NCI-H345 (cell line): ENCODE results near the gene ADAMTS18.
"Not testable (repeated sequence)": the region's sequence is repeated elsewhere in the genome, so short reads cannot be mapped to it uniquely, and the experiment has no call there.

Source experiments
- DNase-seq: peaks from one replicate; lab custom pipeline; 2025; lab: John Stamatoyannopoulos, UW

The ADAMTS18 gene

GRCh38 chr16:77288222-77288621 is 146.6 kb downstream of the ADAMTS18 start:
- no peak for DNase-seq

DNA sequence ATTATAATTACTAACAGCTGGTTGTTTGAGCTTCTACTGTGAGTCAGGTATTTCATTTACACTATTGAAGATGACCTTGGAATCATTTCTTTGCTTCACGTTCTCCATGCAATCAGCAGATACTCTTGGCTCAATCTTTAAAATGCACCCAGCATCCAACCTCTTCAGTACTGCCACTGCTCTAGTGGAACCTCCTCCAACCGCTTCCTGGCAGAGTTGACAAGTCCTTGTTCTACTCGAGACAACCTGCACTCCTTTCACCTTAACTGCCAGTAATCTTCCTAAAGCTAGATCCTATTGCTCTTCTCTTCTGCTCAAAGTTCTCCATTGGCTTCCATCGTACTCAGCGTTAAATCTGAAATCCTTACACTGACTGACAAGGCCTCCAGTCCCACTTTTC is 149.2 kb downstream of the ADAMTS18 start:
- DNase-seq, result no peak

GRCh38 chr16:77282345-77282744 is 152.5 kb downstream of the ADAMTS18 start:
- no peak for DNase-seq

DNA sequence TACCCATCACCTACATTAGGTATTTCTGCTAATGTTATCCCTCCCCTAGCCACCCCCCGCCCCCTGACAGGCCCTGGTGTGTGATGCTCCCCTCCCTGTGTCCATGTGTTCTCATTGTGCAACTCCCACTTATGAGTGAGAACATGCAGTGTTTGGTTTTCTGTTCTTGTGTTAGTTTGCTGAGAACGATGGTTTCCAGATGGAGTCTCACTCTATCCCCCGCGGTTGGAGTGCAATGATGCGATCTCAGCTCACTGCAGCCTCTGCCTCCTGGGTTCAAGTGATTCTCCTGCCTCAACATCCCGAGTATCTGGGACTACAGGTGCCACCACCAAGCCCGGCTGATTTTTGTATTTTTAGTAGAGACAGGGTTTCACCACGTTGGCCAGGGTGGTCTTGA is 155.5 kb downstream of the ADAMTS18 start:
- DNase-seq, result not testable (repeated sequence)

GRCh38 chr16:77277571-77277970 is 157.3 kb downstream of the ADAMTS18 start:
- DNase-seq, result no peak

- DNase-seq, result no peak
Measured at GRCh38 chr16:77277141-77277540, 157.7 kb downstream of the ADAMTS18 start.

DNA sequence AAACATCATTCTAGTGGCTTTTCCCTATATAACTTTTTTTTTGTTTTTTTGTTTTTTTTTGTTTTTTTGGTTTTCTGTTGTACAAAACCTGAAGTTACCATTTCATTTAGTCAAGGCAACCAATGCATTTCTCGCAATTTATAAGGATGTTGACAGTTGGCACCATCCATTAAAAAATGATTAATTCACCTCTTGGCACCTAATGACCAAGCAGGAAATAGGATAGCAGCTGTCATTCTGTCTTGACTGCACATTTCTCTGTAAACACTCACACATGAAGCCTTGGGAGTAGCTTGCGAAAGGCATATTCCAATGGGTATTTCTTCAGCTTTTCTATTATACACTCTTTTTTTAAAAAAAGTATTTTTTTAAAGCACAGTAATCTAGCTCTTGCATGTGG is 158.2 kb downstream of the ADAMTS18 start:
- no peak for DNase-seq

DNA sequence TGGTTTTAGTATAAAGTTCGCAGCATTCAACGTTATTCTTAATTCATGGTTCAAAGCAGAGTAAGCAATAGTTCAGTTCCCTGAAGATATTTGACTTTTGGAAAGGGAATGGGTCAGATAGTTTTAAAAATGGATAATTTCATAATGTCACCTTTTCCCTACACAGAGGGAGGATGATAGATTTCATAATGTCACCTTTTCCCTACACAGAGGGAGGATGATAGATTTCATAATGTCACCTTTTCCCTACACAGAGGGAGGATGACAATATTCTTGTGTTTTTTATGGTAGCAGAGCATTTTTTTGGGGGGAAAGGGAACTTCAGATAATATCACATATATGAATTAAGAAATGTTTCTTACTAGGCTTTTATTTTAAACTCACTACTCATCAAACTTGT is 159.5 kb downstream of the ADAMTS18 start:
- not testable (repeated sequence) for DNase-seq

- no peak for DNase-seq
Measured at GRCh38 chr16:77273815-77274214, 161.0 kb downstream of the ADAMTS18 start.

- no peak for DNase-seq
Measured at GRCh38 chr16:77271532-77272426, 163.1 kb downstream of the ADAMTS18 start.

DNA sequence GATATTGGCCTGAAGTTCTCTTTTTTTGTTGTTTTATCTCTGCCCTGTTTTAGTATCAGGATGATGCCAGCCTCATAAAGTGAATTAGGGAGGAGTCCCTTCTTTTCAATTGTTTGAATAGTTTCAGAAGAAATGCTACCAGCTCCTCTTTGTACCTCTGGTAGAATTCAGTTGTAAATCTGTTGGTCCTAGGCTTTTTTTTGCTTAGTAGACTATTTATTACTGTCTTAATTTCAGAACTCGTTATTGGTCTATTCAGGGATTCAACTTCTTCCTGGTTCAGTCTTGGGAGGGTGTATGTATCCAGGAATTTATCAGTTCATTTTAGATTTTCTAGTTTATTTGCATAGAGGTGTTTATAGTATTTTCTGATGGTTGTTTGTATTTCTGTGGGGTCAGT is 168.6 kb downstream of the ADAMTS18 start:
- not testable (repeated sequence) for DNase-seq

DNA sequence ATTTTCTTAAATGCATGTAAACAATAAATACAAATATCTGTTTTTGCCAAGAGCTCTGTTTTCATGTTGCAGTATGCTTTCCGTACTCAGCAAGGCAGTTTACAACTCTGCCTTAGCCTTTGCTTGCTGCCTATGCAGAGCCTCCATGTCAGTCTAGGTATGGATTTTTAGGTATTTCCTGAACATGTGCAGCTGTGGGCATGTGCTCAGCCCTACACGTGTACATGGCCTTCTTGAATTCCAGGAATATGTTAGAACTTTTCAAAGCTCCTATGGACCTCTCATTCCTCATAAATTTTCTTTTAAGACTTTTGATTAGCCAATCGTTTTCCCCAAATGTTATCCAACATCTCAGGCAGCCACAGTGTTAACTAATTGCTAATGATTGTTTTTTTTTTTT is 171.9 kb downstream of the ADAMTS18 start:
- no peak for DNase-seq

GRCh38 chr16:77250400-77250799 is 184.4 kb downstream of the ADAMTS18 start:
- no peak for DNase-seq

GRCh38 chr16:77246150-77246549 is 188.7 kb downstream of the ADAMTS18 start:
- no peak for DNase-seq

- DNase-seq, result not testable (repeated sequence)
Measured at GRCh38 chr16:77242471-77242870, 192.4 kb downstream of the ADAMTS18 start.

DNA sequence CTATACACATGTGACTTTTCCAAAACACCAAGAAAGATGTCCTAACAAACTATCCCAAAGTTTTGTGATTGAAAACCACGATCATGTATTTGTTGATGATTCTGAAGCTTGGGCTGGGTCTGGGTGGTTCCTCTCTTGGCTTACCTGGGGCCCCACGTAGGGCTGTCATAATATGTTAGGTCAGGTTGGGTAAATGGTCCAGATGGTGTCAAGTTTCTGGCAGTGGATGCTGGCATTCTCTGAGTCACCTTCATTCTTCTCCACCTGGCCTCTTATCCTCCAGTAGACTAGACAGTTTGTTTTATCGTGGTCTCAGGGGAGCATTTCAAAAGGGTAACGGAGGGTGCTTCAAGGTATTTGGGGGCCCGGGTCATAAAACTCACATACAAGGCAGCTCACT is 196.2 kb downstream of the ADAMTS18 start:
- DNase-seq, result peak; percentile 47

DNA sequence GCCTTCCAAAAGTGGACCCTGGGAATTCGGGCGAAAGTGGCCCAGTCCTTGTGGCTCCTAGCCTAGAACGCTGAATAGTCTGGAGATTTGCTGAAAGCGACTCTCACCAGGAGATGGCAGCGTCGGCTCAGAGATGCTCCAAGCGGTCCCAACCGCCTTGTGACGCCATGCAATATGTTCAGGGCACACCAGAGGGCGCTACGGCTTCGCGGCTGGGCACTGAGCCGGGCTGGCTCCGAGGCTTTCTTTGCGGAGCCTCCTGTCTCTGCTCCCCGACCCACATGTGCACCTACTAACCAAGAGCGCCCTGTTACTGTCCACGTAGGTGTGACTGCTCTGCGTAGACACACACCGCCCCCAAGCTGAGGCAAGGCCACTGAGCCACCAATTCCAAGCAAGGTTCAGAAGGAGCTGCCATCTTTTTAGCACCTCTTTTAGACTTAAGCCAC is 198.7 kb downstream of the ADAMTS18 start:
- DNase-seq, result peak; percentile 88

DNA sequence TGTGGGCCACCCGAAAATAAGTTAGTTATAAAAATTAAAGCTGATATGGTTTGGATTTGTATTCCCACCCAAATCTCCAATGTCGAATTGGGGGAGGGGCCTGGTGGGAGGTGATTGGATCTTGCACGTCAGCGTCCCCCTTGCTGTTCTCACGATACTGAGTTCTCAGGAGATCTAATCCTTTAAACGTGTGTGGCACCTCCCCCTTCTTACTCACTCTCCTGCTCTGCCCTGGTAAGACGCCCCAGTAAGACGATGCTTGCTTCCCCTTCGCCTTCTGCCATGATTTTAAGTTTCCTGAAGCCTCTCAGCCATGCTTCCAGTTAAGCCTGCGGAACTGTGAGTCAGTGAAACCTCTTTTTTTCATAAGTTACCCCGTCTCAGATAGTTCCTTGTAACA is 200.2 kb downstream of the ADAMTS18 start:
- no peak for DNase-seq

- no peak for DNase-seq
Measured at GRCh38 chr16:77233799-77234519, 200.9 kb downstream of the ADAMTS18 start.
